ENCODE measurements around the gene UBE2J2.
"Not testable (repeated sequence)": the region's sequence is repeated elsewhere in the genome, so short reads cannot be mapped to it uniquely, and the experiment has no call there.

The UBE2J2 gene

GRCh38 chr1:1255611-1256010 lies 18.0 kb downstream of the UBE2J2 start:
- no peak for DNase-seq (ENCODE audit: low read depth in 2 of 2)

GRCh38 chr1:1255078-1255477 lies 18.6 kb downstream of the UBE2J2 start:
- no peak for DNase-seq (ENCODE audit: low read depth in 2 of 2)

- DNase-seq (ENCODE audit: low read depth in 2 of 2), result no peak
Observed at GRCh38 chr1:1254667-1254998, 19.0 kb downstream of the UBE2J2 start.

GRCh38 chr1:1253972-1254666 lies 19.5 kb downstream of the UBE2J2 start:
- DNase-seq (ENCODE audit: low read depth in 2 of 2), result no peak

- no peak for DNase-seq (ENCODE audit: low read depth in 2 of 2)
Observed at GRCh38 chr1:1253314-1253713, 20.3 kb downstream of the UBE2J2 start.

GRCh38 chr1:1250786-1251284 lies 22.8 kb downstream of the UBE2J2 start:
- DNase-seq (ENCODE audit: low read depth in 2 of 2), result peak; percentile 42

GRCh38 chr1:1248009-1248913 lies 25.4 kb downstream of the UBE2J2 start:
- not testable (repeated sequence) for DNase-seq (ENCODE audit: low read depth in 2 of 2)

- DNase-seq (ENCODE audit: low read depth in 2 of 2), result no peak
Observed at GRCh38 chr1:1247341-1247913, 26.2 kb downstream of the UBE2J2 start.

- no peak for DNase-seq (ENCODE audit: low read depth in 2 of 2)
Observed at GRCh38 chr1:1246577-1247340, 26.9 kb downstream of the UBE2J2 start, which contains the start of gene C1QTNF12. Gene C1QTNF12 (minus strand): TSS chr1:1246722. CDS start chr1:1246690, 32 bp downstream.

- DNase-seq (ENCODE audit: low read depth in 2 of 2), result no peak
Observed at GRCh38 chr1:1245817-1246576, 27.7 kb downstream of the UBE2J2 start.

GRCh38 chr1:1245178-1245816 lies 28.4 kb downstream of the UBE2J2 start:
- no peak for DNase-seq (ENCODE audit: low read depth in 2 of 2)

GRCh38 chr1:1244192-1244811 lies 29.4 kb downstream of the UBE2J2 start:
- DNase-seq (ENCODE audit: low read depth in 2 of 2), result no peak

- DNase-seq (ENCODE audit: low read depth in 2 of 2), result no peak
Observed at GRCh38 chr1:1243807-1244191, 29.9 kb downstream of the UBE2J2 start.

GRCh38 chr1:1243266-1243660 lies 30.4 kb downstream of the UBE2J2 start:
- no peak for DNase-seq (ENCODE audit: low read depth in 2 of 2)

GRCh38 chr1:1242461-1243265 lies 31.0 kb downstream of the UBE2J2 start:
- no peak for DNase-seq (ENCODE audit: low read depth in 2 of 2)

- no peak for DNase-seq (ENCODE audit: low read depth in 2 of 2)
Observed at GRCh38 chr1:1241588-1242219, 31.9 kb downstream of the UBE2J2 start.

GRCh38 chr1:1240822-1241587 lies 32.6 kb downstream of the UBE2J2 start:
- no peak for DNase-seq (ENCODE audit: low read depth in 2 of 2)

GRCh38 chr1:1240348-1240732 lies 33.3 kb downstream of the UBE2J2 start:
- no peak for DNase-seq (ENCODE audit: low read depth in 2 of 2)

All from stimulated activated CD4-positive, alpha-beta T cell treated with anti-CD3 and anti-CD28 coated beads, Interleukin-4, amount 100 ng/mL, for 48 hours (primary cell).